GM23248 (cell line): ENCODE measurements around the gene SERPINB3.
"Not testable (repeated sequence)": the region's sequence is repeated elsewhere in the genome, so short reads cannot be mapped to it uniquely, and the experiment has no call there.

Source experiments
- EZH2 ChIP-seq: fragments of 200-600 bp; sonication (generic); IDR thresholded peaks from 2 replicates; pipeline ENCODE4 v1.6.1; 2018; ENCODE audit warnings: antibody characterized with exemption, mild to moderate bottlenecking; ENCODE audit not compliant: insufficient read depth, poor library complexity, severe bottlenecking
- EZH2phosphoT487 ChIP-seq: fragments of 200-600 bp; sonication (generic); IDR thresholded peaks from 2 replicates; pipeline ENCODE4 v1.6.1; 2018; ENCODE audit warnings: antibody characterized with exemption, moderate library complexity, mild to moderate bottlenecking, low read depth; ENCODE audit not compliant: insufficient read depth

- TF ChIP-seq EZH2phosphoT487, EZH2: not testable (repeated sequence)
These were observed 18.9 kb downstream of the SERPINB3 start for GRCh38 chr18:63642668-63643356.
